Panc1 (cell line): ENCODE measurements around the gene GAL. TPM values are rescaled to one million over a fixed set of nuclear protein-coding genes. Genes with fewer than 3 reads are reported as not detected.
A peak's percentile ranks its signal among the peaks of the same experiment; 100 is the strongest.

Experiments
- ATAC-seq: fragments of 200-7000 bp; cut with Tn5 transposase; 2 replicates; pipeline ENCODE4 v1.9.1; 2020; ENCODE audit warnings: mild to moderate bottlenecking, moderate library complexity
- BruUV-seq: library from RNA; stranded (reverse); fragments of 400-500 nt; replicated peaks from 2 replicates; lab custom pipeline; 2021; lab: Mats Ljungman, UMichigan
- CTCF ChIA-PET: fragments of 300-600 bp; sonication (Branson Sonifier 250); formaldehyde crosslinking; loops from one replicate; lab custom pipeline; 2022; ENCODE audit warnings: antibody characterized with exemption; lab: Charles Lee
- POLR2A ChIA-PET: fragments of 300-600 bp; sonication (Branson Sonifier 250); formaldehyde crosslinking; loops from one replicate; lab custom pipeline; 2022; ENCODE audit warnings: antibody characterized with exemption; lab: Charles Lee
- DNase-seq: peaks from one replicate; pipeline ENCODE4 v3.0.0-alpha.2; 2010; ENCODE audit warnings: low read depth, low spot score
- H3K27ac ChIP-seq: 2 replicates; pipeline ENCODE4 v1.5.1; 2011; ENCODE audit warnings: mild to moderate bottlenecking, low read length, inconsistent platforms
- H3K27me3 ChIP-seq: fragments of 200-500 bp; sonication (Bioruptor generic); 2 replicates; pipeline ENCODE4 v1.6.0; 2014; ENCODE audit warnings: low read length, inconsistent platforms; ENCODE audit not compliant: control insufficient read depth, insufficient read depth
- H3K36me3 ChIP-seq: fragments of 200-500 bp; sonication (Bioruptor generic); 2 replicates; pipeline ENCODE4 v1.5.1; 2014; ENCODE audit warnings: inconsistent platforms, mild to moderate bottlenecking, low read length, moderate library complexity; ENCODE audit not compliant: control insufficient read depth, insufficient read depth
- H3K4me1 ChIP-seq: 2 replicates; pipeline ENCODE4 v1.5.1; 2011; ENCODE audit warnings: inconsistent platforms, mild to moderate bottlenecking, low read length, moderate library complexity; ENCODE audit not compliant: control insufficient read depth, insufficient read depth
- H3K4me3 ChIP-seq, 2 experiments: 2 replicates each; pipeline ENCODE4 v1.5.1; 2011 to 2012; ENCODE audit warnings: low read depth in 2 of 2, low read length in 2 of 2, mild to moderate bottlenecking in 2 of 2, inconsistent platforms in 1 of 2, moderate library complexity in 1 of 2
- H3K9me3 ChIP-seq: fragments of 200-500 bp; sonication (Bioruptor generic); 2 replicates; pipeline ENCODE4 v1.5.1; 2014; ENCODE audit warnings: low read depth, mild to moderate bottlenecking, inconsistent platforms, low read length, moderate library complexity; ENCODE audit not compliant: control insufficient read depth, insufficient read depth
- CTCF ChIP-seq: fragments of 450-650 bp; IDR thresholded peaks from 2 replicates; pipeline ENCODE4 v1.5.1; 2017; ENCODE audit warnings: mild to moderate bottlenecking
- POLR2AphosphoS5 ChIP-seq: IDR thresholded peaks from 2 replicates; pipeline ENCODE4 v1.6.1; 2012; ENCODE audit warnings: mild to moderate bottlenecking, low read depth, low read length, moderate library complexity
- REST ChIP-seq, 2 experiments: IDR thresholded peaks; 2 replicates each; pipeline ENCODE4 v1.6.1; 2011 to 2012; ENCODE audit warnings: low read depth in 2 of 2, control low read depth in 1 of 2, low read length in 1 of 2, mild to moderate bottlenecking in 1 of 2, moderate library complexity in 1 of 2; ENCODE audit not compliant: insufficient read depth in 1 of 2
- SIN3A ChIP-seq: IDR thresholded peaks from 2 replicates; pipeline ENCODE4 v1.6.1; 2012; ENCODE audit warnings: low read depth, mild to moderate bottlenecking, low read length, moderate library complexity, borderline replicate concordance; ENCODE audit not compliant: insufficient read depth
- TCF7L2 ChIP-seq: IDR thresholded peaks from 2 replicates; pipeline ENCODE4 v1.6.1; 2011; ENCODE audit warnings: mild to moderate bottlenecking, low read depth, low read length, inconsistent platforms
- in situ Hi-C: cut with HindIII; loops from 2 replicates; pipeline ENCODE4 v1.10.0; 2016; ENCODE audit warnings: low sequenced_read_pairs, low pct_unique_long_range_greater_than_20kb
- intact Hi-C: fragments of 100-400 bp; cut with micrococcal nuclease; formaldehyde crosslinking; loops from one replicate; pipeline ENCODE4 v1.10.0; 2022; ENCODE audit not compliant: unreplicated experiment
- total RNA-seq: library from RNA; stranded (reverse); gene quantifications from one replicate; pipeline ENCODE4 v1.2.1, GENCODE V29; 2021; ENCODE audit not compliant: unreplicated experiment

GAL gene
- total RNA-seq, 1 experiment from 2014 or later = 16.5 TPM

GRCh38 chr11:68666849-68667248 lies 17.5 kb upstream of the GAL start:
- DNase-seq (no peak), ATAC-seq (no peak)
- in situ Hi-C loops = no loop called here
- intact Hi-C loops = no loop called here
- ChIA-PET POLR2A (no interaction called here), CTCF (no interaction called here)
- Histone ChIP-seq H3K27me3 (no peaks in the 10 kb centered on the region), H3K4me3 (no peak overlapping the region), H3K4me1 (no peaks in the 10 kb centered on the region), H3K36me3 (no peaks in the 10 kb centered on the region), H3K27ac (no peak overlapping the region), H3K9me3 (no peaks in the 10 kb centered on the region)
- BruUV-seq = no TSS peak
- TF ChIP-seq CTCF (no peak), SIN3A (no peak), POLR2AphosphoS5 (no peak), REST (IDR thresholded peaks at IDR 0.05; ENCODE audit: insufficient read depth in 1 of 2, low read depth in 2 of 2, low read length in 1 of 2) (no peak), TCF7L2 (no peak)

GRCh38 chr11:68667511-68668500 lies 16.5 kb upstream of the GAL start:
- no peaks in the 10 kb centered on the region for H3K4me1 ChIP-seq
- TF ChIP-seq TCF7L2 = no peak
- no peak for TF ChIP-seq CTCF
- TF ChIP-seq REST (IDR thresholded peaks at IDR 0.05; ENCODE audit: insufficient read depth in 1 of 2, low read depth in 2 of 2, low read length in 1 of 2) = no peak
- TF ChIP-seq SIN3A = no peak
- no peak for TF ChIP-seq POLR2AphosphoS5
- no peaks in the 10 kb centered on the region for H3K27me3 ChIP-seq
- H3K9me3 ChIP-seq = no peaks in the 10 kb centered on the region
- POLR2A ChIA-PET = no interaction called here
- H3K4me3 ChIP-seq = no peak overlapping the region
- intact Hi-C loops (no loop called here), in situ Hi-C loops (no loop called here)
- CTCF ChIA-PET = no interaction called here
- BruUV-seq = no TSS peak
- H3K27ac ChIP-seq = no peak overlapping the region
- no peaks in the 10 kb centered on the region for H3K36me3 ChIP-seq
- no peak for DNase-seq
- ATAC-seq = peak; percentile 42
